HepG2 (cell line): ENCODE results near the gene AP4M1. TPM values are rescaled to one million over a fixed set of nuclear protein-coding genes. Genes with fewer than 3 reads are reported as not detected.

Experiments used
- ATAC-seq: fragments of 200-7000 bp; cut with Tn5 transposase; 3 replicates; pipeline ENCODE4 v1.9.1; 2020; ENCODE audit warnings: mild to moderate bottlenecking, moderate library complexity
- BruUV-seq: library from RNA; stranded (reverse); fragments of 400-500 nt; replicated peaks from 2 replicates; lab custom pipeline; 2021; lab: Mats Ljungman, UMichigan
- CTCF ChIA-PET: fragments of 300-600 bp; formaldehyde crosslinking; extraction: SDS; loops from one replicate; lab custom pipeline; 2021; ENCODE audit warnings: low total read pairs, inconsistent platforms, low intra/inter-chr PET ratio; lab: Yijun Ruan, JAX
- POLR2A ChIA-PET: fragments of 350-600 bp; sonication (Branson Sonifier 250); formaldehyde crosslinking; loops from one replicate; lab custom pipeline; 2020; ENCODE audit warnings: antibody characterized with exemption, inconsistent platforms; lab: Yijun Ruan, JAX
- DNase-seq: peaks from one replicate; pipeline ENCODE4 v3.0.0-alpha.2; 2015; ENCODE audit warnings: low spot score
- FAIRE-seq: peaks from 3 replicates; lab custom pipeline; 2011; peaks lifted over from hg19 to GRCh38; lab: Jason Lieb, UNC
- H2AFZ ChIP-seq: one replicate; pipeline ENCODE4 v1.6.1; 2011; ENCODE audit warnings: low read length, inconsistent platforms
- H3K27ac ChIP-seq: fragments of 300-600 bp; 3 replicates; pipeline ENCODE4 v1.8.0; 2011; ENCODE audit warnings: mixed run types, mild to moderate bottlenecking, mixed read lengths, low read length, inconsistent platforms; ENCODE audit not compliant: insufficient read depth; ENCODE audit errors: extremely low read length
- H3K27me3 ChIP-seq, 2 experiments: fragments of 200-600 bp in 1 of 2; 2 replicates in 1 of 2; 3 replicates in 1 of 2; pipeline versions ENCODE4 v1.6.0 to v1.8.0; 2011; ENCODE audit warnings: low read length in 2 of 2, mild to moderate bottlenecking in 2 of 2, moderate library complexity in 2 of 2, inconsistent platforms in 1 of 2; ENCODE audit not compliant: insufficient read depth in 2 of 2, control insufficient read depth in 1 of 2
- H3K36me3 ChIP-seq, 2 experiments: fragments of 200-600 bp in 1 of 2; replicated peaks in 1 of 2; 2 replicates in 1 of 2; 3 replicates in 1 of 2; pipeline versions ENCODE4 v1.5.1 to v1.8.0; 2011; ENCODE audit warnings: low read length in 2 of 2, inconsistent platforms in 1 of 2; ENCODE audit not compliant: insufficient read depth in 2 of 2, control insufficient read depth in 1 of 2
- H3K4me1 ChIP-seq: 2 replicates; pipeline ENCODE4 v1.5.1; 2012; ENCODE audit warnings: low read length, inconsistent platforms; ENCODE audit not compliant: insufficient read depth
- H3K4me2 ChIP-seq: 2 replicates; pipeline ENCODE4 v1.6.0; 2011; ENCODE audit warnings: low read depth, low read length, inconsistent platforms
- H3K4me3 ChIP-seq, 3 experiments: fragments of 200-600 bp in 1 of 3; sonication (generic), shearing (Covaris generic) in 1 of 3; replicated peaks in 1 of 3; 2 replicates each; pipeline ENCODE4 v1.5.1; 2011 to 2016; ENCODE audit warnings: low read length in 3 of 3, inconsistent platforms in 2 of 3, low read depth in 2 of 3, mild to moderate bottlenecking in 2 of 3, control low read depth in 1 of 3, mixed read lengths in 1 of 3; ENCODE audit not compliant: insufficient read depth in 1 of 3
- H3K79me2 ChIP-seq: one replicate; pipeline ENCODE4 v1.6.1; 2011; ENCODE audit warnings: low read length, inconsistent platforms; ENCODE audit not compliant: insufficient read depth
- H3K9ac ChIP-seq: 2 replicates; pipeline ENCODE4 v1.6.0; 2011; ENCODE audit warnings: mild to moderate bottlenecking, low read depth, low read length, inconsistent platforms; ENCODE audit not compliant: insufficient read depth
- H3K9me3 ChIP-seq: 2 replicates; pipeline ENCODE4 v1.5.1; 2012; ENCODE audit warnings: mild to moderate bottlenecking, low read length
- H4K20me1 ChIP-seq: 2 replicates; pipeline ENCODE4 v1.6.0; 2011; ENCODE audit warnings: inconsistent platforms, mild to moderate bottlenecking, low read length, moderate library complexity; ENCODE audit not compliant: insufficient read depth
- AGO2 ChIP-seq: fragments of 200-400 bp; formaldehyde crosslinking; optimal IDR thresholded peaks from 2 replicates; pipeline ENCODE3; 2017; ENCODE audit warnings: mild to moderate bottlenecking, low read depth, low read length, moderate library complexity
- MEF2D ChIP-seq: sonication (generic); formaldehyde crosslinking; IDR thresholded peaks from 2 replicates; pipeline ENCODE4 v1.5.1; 2020; ENCODE audit warnings: mild to moderate bottlenecking, missing genetic modification reagents
- POLR2A ChIP-seq, 2 experiments: IDR thresholded peaks; 2 replicates each; pipeline ENCODE4 v1.6.1; 2011; ENCODE audit warnings: low read depth in 2 of 2, low read length in 2 of 2, mild to moderate bottlenecking in 1 of 2, moderate library complexity in 1 of 2; ENCODE audit not compliant: insufficient read depth in 1 of 2
- RBFOX2 ChIP-seq: fragments of 200-400 bp; formaldehyde crosslinking; IDR thresholded peaks from 2 replicates; pipeline ENCODE4 v1.6.1; 2017; ENCODE audit warnings: low read depth, mild to moderate bottlenecking, low read length
- SAP130 ChIP-seq: IDR thresholded peaks from 2 replicates; pipeline ENCODE4 v1.6.1; 2016; ENCODE audit warnings: low read depth
- ZNF350 ChIP-seq: sonication (generic); formaldehyde crosslinking; IDR thresholded peaks from 2 replicates; pipeline ENCODE4 v1.4.0; 2020; ENCODE audit warnings: mild to moderate bottlenecking, low read depth, missing genetic modification reagents, borderline replicate concordance
- ZNF687 ChIP-seq: sonication (generic); formaldehyde crosslinking; IDR thresholded peaks from 2 replicates; pipeline ENCODE4 v1.5.1; 2020; ENCODE audit warnings: mild to moderate bottlenecking, missing genetic modification reagents, moderate library complexity
- WGBS: methylation state at CpG from one replicate; pipeline ENCODE4 v1.1.6; 2017; ENCODE audit warnings: low lambda C conversion rate; 5-methylcytosine and 5-hydroxymethylcytosine counted together
- in situ Hi-C: cut with HindIII; loops from 2 replicates; pipeline ENCODE4 v1.10.0; 2017; ENCODE audit warnings: low pct_unique_long_range_greater_than_20kb; ENCODE audit not compliant: extremely low pct_ligation_motif_present
- intact Hi-C: fragments of 100-400 bp; cut with micrococcal nuclease; formaldehyde crosslinking; loops from one replicate; pipeline ENCODE4 v1.10.0; 2022; ENCODE audit not compliant: unreplicated experiment
- polyA plus RNA-seq, 8 experiments: library from polyadenylated mRNA; depleted of rRNA in 3 of 8; stranded (reverse) in 7 of 8; unstranded in 1 of 8; fragments of >200 nt; fragmentation: Illumina TruSeq in 4 of 8; extraction: Trizol in 4 of 8; gene quantifications; 2 replicates each; pipeline versions ENCODE4 v1.2.1 to v1.2.3, GENCODE V29; 2011 to 2016; ENCODE audit warnings: low read depth in 4 of 8, missing spikeins in 1 of 8, mixed read lengths in 1 of 8; ENCODE audit not compliant: insufficient read depth in 1 of 8
- total RNA-seq, 5 experiments: library from RNA; depleted of rRNA; stranded (reverse); fragments of >200 nt; fragmentation: Illumina TruSeq; extraction: Trizol; gene quantifications; 2 replicates each; pipeline ENCODE4 v1.2.3, GENCODE V29; 2016; ENCODE audit warnings: low read depth in 1 of 5
- TF ChIP-seq, protein P1 (sequence below): sonication (generic); formaldehyde crosslinking; IDR thresholded peaks from 2 replicates; pipeline ENCODE4 v1.4.0; 2020; ENCODE audit warnings: missing genetic modification reagents

Gene AP4M1
- total and polyA plus RNA-seq, 2 of the 13 experiments (the other 11 are each of a cell fraction or from before 2014, with no cell fraction given): 6.3 to 9.7 TPM

GRCh38 chr7:100153708-100154535 is 52.5 kb downstream of the AP4M1 start:
- ATAC-seq (no peak), DNase-seq (no peak), FAIRE-seq (no peak)
- Histone ChIP-seq H3K9ac (no peak overlapping the region), H3K4me2 (no peak overlapping the region), H4K20me1 (peaks cover 6% of the 10 kb centered on the region; the same call in 1 of the 2 replicates), H3K27me3 (no peaks in the 10 kb centered on the region), H3K27ac (peak overlapping the region; percentile 23), H3K4me1 (peaks cover 73% of the 10 kb centered on the region), H3K36me3 (peaks cover 6 to 24% of the 10 kb centered on the region in 2 experiments), H3K9me3 (no peaks in the 10 kb centered on the region), H3K79me2 (peaks cover 15% of the 10 kb centered on the region), H3K4me3 (no peak overlapping the region), H2AFZ (no peak overlapping the region)
- 91% methylated on average over 16 of the region's 16 CpGs for WGBS
- intact Hi-C loops (no loop called here), in situ Hi-C loops (no loop called here)
- TF ChIP-seq POLR2A (IDR thresholded peaks at IDR 0.05; ENCODE audit: insufficient read depth in 1 of 2, low read depth in 2 of 2, low read length in 2 of 2) (peak in 1 of 2 experiments; percentile 39; a peak in 2 of 4 replicates), SAP130 (peak; percentile 10; the same call in 1 of the 2 replicates), ZNF350 (no peak), ZNF687 (CRISPR knock-in tag) (peak; percentile 19; the same call in 1 of the 2 replicates), RBFOX2 (peak; percentile 20), AGO2 (peak; percentile 61), MEF2D (CRISPR knock-in tag) (no peak)
- TF ChIP-seq, protein P1, sequence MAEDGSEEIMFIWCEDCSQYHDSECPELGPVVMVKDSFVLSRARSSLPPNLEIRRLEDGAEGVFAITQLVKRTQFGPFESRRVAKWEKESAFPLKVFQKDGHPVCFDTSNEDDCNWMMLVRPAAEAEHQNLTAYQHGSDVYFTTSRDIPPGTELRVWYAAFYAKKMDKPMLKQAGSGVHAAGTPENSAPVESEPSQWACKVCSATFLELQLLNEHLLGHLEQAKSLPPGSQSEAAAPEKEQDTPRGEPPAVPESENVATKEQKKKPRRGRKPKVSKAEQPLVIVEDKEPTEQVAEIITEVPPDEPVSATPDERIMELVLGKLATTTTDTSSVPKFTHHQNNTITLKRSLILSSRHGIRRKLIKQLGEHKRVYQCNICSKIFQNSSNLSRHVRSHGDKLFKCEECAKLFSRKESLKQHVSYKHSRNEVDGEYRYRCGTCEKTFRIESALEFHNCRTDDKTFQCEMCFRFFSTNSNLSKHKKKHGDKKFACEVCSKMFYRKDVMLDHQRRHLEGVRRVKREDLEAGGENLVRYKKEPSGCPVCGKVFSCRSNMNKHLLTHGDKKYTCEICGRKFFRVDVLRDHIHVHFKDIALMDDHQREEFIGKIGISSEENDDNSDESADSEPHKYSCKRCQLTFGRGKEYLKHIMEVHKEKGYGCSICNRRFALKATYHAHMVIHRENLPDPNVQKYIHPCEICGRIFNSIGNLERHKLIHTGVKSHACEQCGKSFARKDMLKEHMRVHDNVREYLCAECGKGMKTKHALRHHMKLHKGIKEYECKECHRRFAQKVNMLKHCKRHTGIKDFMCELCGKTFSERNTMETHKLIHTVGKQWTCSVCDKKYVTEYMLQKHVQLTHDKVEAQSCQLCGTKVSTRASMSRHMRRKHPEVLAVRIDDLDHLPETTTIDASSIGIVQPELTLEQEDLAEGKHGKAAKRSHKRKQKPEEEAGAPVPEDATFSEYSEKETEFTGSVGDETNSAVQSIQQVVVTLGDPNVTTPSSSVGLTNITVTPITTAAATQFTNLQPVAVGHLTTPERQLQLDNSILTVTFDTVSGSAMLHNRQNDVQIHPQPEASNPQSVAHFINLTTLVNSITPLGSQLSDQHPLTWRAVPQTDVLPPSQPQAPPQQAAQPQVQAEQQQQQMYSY (CRISPR knock-in tag): peak; percentile 33; the same call in 1 of the 2 replicates
- POLR2A ChIA-PET: no interaction called here
- CTCF ChIA-PET: no interaction called here
- no TSS peak for BruUV-seq
